OCI-LY3 (cell line): ENCODE results near the gene NHS.

Experiments
- H2AFZ ChIP-seq: fragments of 200-600, 300-600 bp; shearing (Covaris generic); 2 replicates; pipeline ENCODE4 v1.6.0; 2014; ENCODE audit warnings: antibody characterized with exemption, low read depth, low read length
- H3K27ac ChIP-seq: fragments of 200-600, 300-600 bp; sonication (generic); 2 replicates; pipeline ENCODE4 v1.5.1; 2014; ENCODE audit warnings: mild to moderate bottlenecking, low read length, moderate library complexity, mixed read lengths
- H3K27me3 ChIP-seq: fragments of 200-600, 300-600 bp; sonication (generic); 2 replicates; pipeline ENCODE4 v1.6.1; 2014; ENCODE audit warnings: low read depth, low read length, mixed read lengths
- H3K36me3 ChIP-seq: fragments of 200-600, 300-600 bp; sonication (generic); replicated peaks from 2 replicates; pipeline ENCODE3; 2014; ENCODE audit warnings: low read depth, low read length, mixed read lengths
- H3K4me1 ChIP-seq: fragments of 300-600, 200-600 bp; sonication (generic); 2 replicates; pipeline ENCODE4 v1.6.1; 2014; ENCODE audit warnings: low read length, mixed read lengths
- H3K4me2 ChIP-seq: fragments of 200-600, 300-600 bp; sonication (generic); 2 replicates; pipeline ENCODE4 v1.6.1; 2014; ENCODE audit warnings: low read length, mixed read lengths
- H3K4me3 ChIP-seq: fragments of 300-600, 200-600 bp; sonication (generic); 2 replicates; pipeline ENCODE4 v1.5.1; 2014; ENCODE audit warnings: antibody characterized with exemption, mild to moderate bottlenecking, low read length, moderate library complexity
- H3K79me2 ChIP-seq: fragments of 300-600, 200-600 bp; shearing (Covaris generic); 2 replicates; pipeline ENCODE4 v1.6.1; 2014; ENCODE audit warnings: mild to moderate bottlenecking, low read length, mixed read lengths
- H3K9ac ChIP-seq: fragments of 300-600, 200-600 bp; shearing (Covaris generic); 2 replicates; pipeline ENCODE4 v1.6.0; 2014; ENCODE audit warnings: mild to moderate bottlenecking, low read length, moderate library complexity
- H3K9me3 ChIP-seq: fragments of 200-600, 300-600 bp; shearing (Covaris generic); 2 replicates; pipeline ENCODE4 v1.6.1; 2014; ENCODE audit warnings: low read length, mixed read lengths; ENCODE audit not compliant: insufficient read depth
- H4K20me1 ChIP-seq: fragments of 200-600, 300-600 bp; sonication (generic); 2 replicates; pipeline ENCODE4 v1.6.1; 2016; ENCODE audit warnings: low read length, mixed read lengths; ENCODE audit not compliant: insufficient read depth
- CTCF ChIP-seq: fragments of 200-600, 300-600 bp; sonication (generic); IDR thresholded peaks from 2 replicates; pipeline ENCODE4 v1.5.1; 2014; ENCODE audit warnings: antibody characterized with exemption, low read length, low read depth
- EZH2phosphoT487 ChIP-seq: fragments of 200-600 bp; shearing (Covaris generic); IDR thresholded peaks from 2 replicates; pipeline ENCODE4 v1.6.1; 2018; ENCODE audit warnings: antibody characterized with exemption, mixed run types, low read depth

The NHS gene

GRCh38 chrX:17410651-17411050, 35.7 kb downstream of the NHS start:
- no peak overlapping the region for H3K4me3 ChIP-seq
- H3K4me1 ChIP-seq: no peaks in the 10 kb centered on the region
- H3K4me2 ChIP-seq: no peak overlapping the region
- H3K9me3 ChIP-seq: no peaks in the 10 kb centered on the region
- H3K27me3 ChIP-seq: no peaks in the 10 kb centered on the region
- no peak overlapping the region for H3K27ac ChIP-seq
- no peaks in the 10 kb centered on the region for H3K36me3 ChIP-seq
- TF ChIP-seq EZH2phosphoT487 (no peak), CTCF (no peak)
- no peak overlapping the region for H2AFZ ChIP-seq
- H3K9ac ChIP-seq: no peak overlapping the region
- no peaks in the 10 kb centered on the region for H3K79me2 ChIP-seq
- no peaks in the 10 kb centered on the region for H4K20me1 ChIP-seq

- H3K9ac ChIP-seq: no peak overlapping the region
- H3K36me3 ChIP-seq: no peaks in the 10 kb centered on the region
- no peak overlapping the region for H3K4me2 ChIP-seq
- TF ChIP-seq CTCF (no peak), EZH2phosphoT487 (no peak)
- H2AFZ ChIP-seq: no peak overlapping the region
- H3K4me3 ChIP-seq: no peak overlapping the region
- no peaks in the 10 kb centered on the region for H4K20me1 ChIP-seq
- H3K79me2 ChIP-seq: no peaks in the 10 kb centered on the region
- H3K9me3 ChIP-seq: no peaks in the 10 kb centered on the region
- no peaks in the 10 kb centered on the region for H3K4me1 ChIP-seq
- H3K27me3 ChIP-seq: no peaks in the 10 kb centered on the region
- no peak overlapping the region for H3K27ac ChIP-seq
Measured at GRCh38 chrX:17411205-17411604, 36.2 kb downstream of the NHS start.

GRCh38 chrX:17412692-17413091, 37.7 kb downstream of the NHS start:
- Histone ChIP-seq H3K4me2 (no peak overlapping the region), H3K79me2 (no peaks in the 10 kb centered on the region), H3K9ac (no peak overlapping the region), H3K9me3 (no peaks in the 10 kb centered on the region), H3K27me3 (no peaks in the 10 kb centered on the region), H2AFZ (no peak overlapping the region), H3K4me1 (no peaks in the 10 kb centered on the region), H3K4me3 (no peak overlapping the region), H4K20me1 (no peaks in the 10 kb centered on the region), H3K27ac (no peak overlapping the region), H3K36me3 (no peaks in the 10 kb centered on the region)
- TF ChIP-seq CTCF: no peak
- TF ChIP-seq EZH2phosphoT487: no peak

- Histone ChIP-seq H3K4me1 (no peaks in the 10 kb centered on the region), H4K20me1 (no peaks in the 10 kb centered on the region), H3K79me2 (no peaks in the 10 kb centered on the region), H3K36me3 (no peaks in the 10 kb centered on the region), H3K4me2 (no peak overlapping the region), H3K27me3 (no peaks in the 10 kb centered on the region), H3K9me3 (no peaks in the 10 kb centered on the region), H3K27ac (no peak overlapping the region), H3K4me3 (no peak overlapping the region), H2AFZ (no peak overlapping the region), H3K9ac (no peak overlapping the region)
- TF ChIP-seq CTCF (no peak), EZH2phosphoT487 (no peak)
Measured at GRCh38 chrX:17413228-17413627, 38.2 kb downstream of the NHS start.
